GM13977 (cell line): ENCODE data around the gene KCNK3.

Source experiments
- DNase-seq: peaks from one replicate; pipeline ENCODE4 v3.0.0; 2012; ENCODE audit warnings: low spot score
- in situ Hi-C: fragments of 300-500 bp; cut with MboI; formaldehyde crosslinking; loops from one replicate; pipeline ENCODE4 v1.12.0; 2022; ENCODE audit warnings: low sequenced_read_pairs, low pct_unique_long_range_greater_than_20kb, mixed read lengths, inconsistent platforms; ENCODE audit not compliant: unreplicated experiment
- TF ChIP-seq, protein P1 (sequence below): IDR thresholded peaks from 2 replicates; pipeline ENCODE4 v1.5.1; 2012; ENCODE audit warnings: mild to moderate bottlenecking, control low read depth; ENCODE audit not compliant: insufficient read depth; ENCODE audit errors: extremely low read depth, missing control alignments

KCNK3 gene

DNA sequence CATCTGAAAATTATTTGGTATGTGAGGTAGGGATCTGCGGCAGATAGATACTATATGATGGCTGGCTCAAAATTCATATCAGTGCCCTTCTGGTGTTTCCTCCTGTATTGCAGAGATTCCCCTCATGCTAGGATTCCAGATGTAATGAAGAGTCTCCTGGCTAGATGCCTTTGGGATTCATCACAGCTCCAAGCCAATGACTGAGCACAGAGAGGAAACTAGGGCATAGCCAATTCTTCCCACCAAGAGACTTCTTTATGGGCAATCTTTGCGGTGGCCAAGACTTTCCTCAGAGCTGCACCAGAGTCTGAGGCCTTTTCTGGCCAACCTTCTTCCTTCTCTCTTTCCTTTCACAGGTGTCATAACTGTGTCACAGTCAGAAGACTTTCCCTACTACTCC is 25.9 kb upstream of the KCNK3 start:
- in situ Hi-C loops: no loop called here
- TF ChIP-seq, protein P1, sequence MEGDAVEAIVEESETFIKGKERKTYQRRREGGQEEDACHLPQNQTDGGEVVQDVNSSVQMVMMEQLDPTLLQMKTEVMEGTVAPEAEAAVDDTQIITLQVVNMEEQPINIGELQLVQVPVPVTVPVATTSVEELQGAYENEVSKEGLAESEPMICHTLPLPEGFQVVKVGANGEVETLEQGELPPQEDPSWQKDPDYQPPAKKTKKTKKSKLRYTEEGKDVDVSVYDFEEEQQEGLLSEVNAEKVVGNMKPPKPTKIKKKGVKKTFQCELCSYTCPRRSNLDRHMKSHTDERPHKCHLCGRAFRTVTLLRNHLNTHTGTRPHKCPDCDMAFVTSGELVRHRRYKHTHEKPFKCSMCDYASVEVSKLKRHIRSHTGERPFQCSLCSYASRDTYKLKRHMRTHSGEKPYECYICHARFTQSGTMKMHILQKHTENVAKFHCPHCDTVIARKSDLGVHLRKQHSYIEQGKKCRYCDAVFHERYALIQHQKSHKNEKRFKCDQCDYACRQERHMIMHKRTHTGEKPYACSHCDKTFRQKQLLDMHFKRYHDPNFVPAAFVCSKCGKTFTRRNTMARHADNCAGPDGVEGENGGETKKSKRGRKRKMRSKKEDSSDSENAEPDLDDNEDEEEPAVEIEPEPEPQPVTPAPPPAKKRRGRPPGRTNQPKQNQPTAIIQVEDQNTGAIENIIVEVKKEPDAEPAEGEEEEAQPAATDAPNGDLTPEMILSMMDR: no peak

DNA sequence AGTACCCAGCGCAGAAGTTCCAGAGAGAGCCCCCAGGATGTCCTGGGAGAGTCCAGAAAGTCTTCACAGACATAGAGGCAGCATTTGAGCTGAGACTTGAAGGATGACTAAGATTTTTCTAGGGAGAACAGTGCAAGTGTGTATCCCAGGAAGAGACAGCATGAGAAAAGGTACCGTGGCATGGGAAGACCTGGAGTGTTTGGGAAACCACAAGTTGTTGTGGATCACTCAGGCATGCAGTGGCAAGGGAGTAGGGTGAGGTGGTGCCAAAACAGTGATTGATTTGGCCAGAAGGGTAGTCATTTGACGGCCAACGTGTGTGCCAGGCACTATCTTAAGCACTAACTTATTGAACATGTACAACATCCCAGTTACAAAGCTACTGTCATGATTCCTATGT is 24.5 kb upstream of the KCNK3 start:
- DNase-seq: no peak
- in situ Hi-C loops: no loop called here
- TF ChIP-seq, protein P1: no peak

More for the DNA sequence above, 25.9 kb upstream of the KCNK3 start:
- DNase-seq: no peak

DNA sequence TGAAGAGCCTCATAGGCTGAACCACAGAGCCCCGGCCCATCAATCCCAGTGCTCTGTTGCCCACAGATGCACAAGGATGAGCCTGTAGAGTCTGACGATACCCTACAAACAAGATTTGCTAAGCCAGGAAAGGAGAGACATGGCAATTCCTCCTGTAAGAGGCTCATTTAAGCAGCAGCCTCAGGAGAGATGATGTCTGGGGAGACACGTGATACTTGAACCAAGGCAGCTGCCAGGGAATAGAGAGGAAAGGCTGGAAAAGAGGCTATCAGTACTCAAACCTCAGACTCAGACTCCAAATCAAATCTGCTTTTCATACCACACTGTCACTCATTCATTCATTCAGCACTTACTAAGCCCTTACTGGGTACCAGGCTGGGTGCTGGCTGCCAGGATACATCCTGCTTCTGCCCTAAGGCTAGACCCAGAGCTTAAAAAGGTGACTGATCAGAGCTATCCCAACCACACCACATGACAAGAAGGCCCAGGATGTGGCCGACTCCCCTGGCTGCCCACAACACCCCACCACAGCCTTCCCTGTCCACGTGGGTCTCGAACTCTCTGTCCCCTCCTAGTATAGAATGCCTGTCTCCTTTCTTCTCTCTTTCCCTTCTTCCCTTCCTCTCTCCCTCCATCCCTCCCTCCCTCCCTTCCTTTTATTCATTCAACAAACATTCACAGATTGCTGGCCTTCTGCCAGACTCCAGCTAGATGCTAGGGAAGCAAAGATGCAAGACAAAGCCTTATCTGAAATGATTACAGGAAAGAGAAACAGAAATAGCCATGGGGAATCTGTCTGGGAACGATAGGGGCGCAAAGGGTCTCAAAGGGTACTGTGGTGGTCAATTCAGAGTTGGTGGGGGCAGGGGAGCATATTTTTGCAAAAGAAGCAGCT is 23.4 kb upstream of the KCNK3 start:
- in situ Hi-C loops: no loop called here
- no peak for DNase-seq
- TF ChIP-seq, protein P1: no peak

DNA sequence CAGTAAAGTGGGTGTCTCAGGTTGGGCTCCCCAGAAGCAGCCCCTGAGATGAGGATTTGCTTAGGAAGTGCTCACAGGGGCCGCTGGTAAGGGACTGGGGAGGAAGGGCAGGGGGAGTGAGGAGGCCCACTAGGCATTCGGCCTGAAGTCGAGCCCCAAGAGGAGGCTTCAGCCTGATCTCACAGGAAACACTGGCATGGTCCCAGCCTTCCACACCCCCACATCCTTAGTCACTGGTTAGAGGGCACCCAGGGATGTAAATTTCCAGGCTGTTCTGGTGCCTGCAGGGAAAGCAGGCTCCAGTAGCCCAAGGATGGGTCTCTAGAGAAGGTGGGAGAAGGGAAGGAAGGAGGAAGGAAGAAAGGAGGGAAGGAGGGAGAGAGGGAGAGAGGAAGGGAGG is 22.4 kb upstream of the KCNK3 start:
- in situ Hi-C loops: no loop called here
- DNase-seq: no peak
- TF ChIP-seq, protein P1: no peak

DNA sequence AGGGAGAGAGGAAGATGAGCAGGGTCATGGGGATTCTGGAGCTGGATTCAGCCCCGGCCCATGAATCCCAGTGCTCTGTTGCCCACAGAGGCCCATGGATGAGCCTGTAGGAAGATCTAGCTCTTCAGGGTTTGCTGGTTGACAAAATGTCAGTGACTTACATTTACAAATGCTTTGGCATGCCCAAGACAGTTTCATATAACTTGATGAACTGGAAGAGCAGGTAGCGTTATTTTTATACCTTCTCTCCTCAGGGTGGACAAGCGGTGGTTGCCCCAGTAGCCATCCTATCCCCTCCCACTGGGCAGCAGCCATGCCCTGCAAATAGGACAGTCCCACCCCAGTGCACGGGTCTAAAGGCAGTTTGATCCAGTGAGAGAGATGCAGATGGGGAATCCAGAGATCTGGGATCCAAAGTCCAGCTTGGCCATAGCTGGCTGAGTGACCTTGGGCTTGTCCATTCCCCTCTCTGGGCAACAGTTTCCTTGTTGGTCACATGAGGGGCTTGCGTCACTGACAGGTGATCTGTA is 21.5 kb upstream of the KCNK3 start:
- in situ Hi-C loops: no loop called here
- TF ChIP-seq, protein P1: no peak
- no peak for DNase-seq

DNA sequence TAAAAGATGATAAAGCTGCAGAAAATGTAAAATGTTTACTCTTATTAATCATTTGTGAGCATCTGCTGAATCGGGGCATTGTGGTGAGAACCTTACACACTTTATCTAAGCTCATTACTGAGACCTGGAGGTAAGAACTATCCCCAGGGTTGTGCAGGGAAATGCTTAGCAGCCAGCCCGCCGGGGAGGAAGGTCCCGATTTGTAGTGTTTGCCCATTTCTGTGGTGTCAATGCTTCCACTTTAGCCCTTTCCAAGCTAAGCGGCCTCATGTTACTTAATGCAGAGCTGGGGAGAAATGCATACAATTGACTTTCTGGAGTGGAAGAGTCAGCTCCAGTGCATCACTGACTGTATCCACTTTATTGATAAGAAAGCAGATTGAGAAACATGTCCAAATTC is 20.8 kb upstream of the KCNK3 start:
- in situ Hi-C loops: no loop called here
- no peak for DNase-seq

More for the DNA sequence above, 20.8 kb upstream of the KCNK3 start:
- TF ChIP-seq, protein P1: no peak
